HG02759 (cell line): ENCODE measurements around the gene FAM47E.

Experiments
- ATAC-seq: cut with Tn5 transposase; IDR thresholded peaks from one replicate; pipeline ENCODE4 v1.9.1; 2021; ENCODE audit warnings: mild to moderate bottlenecking, moderate library complexity; ENCODE audit not compliant: unreplicated experiment

The FAM47E gene

GRCh38 chr4:76251441-76252270 lies at the start of gene FAM47E:
Gene FAM47E, plus strand, starts transcription at chr4:76251721. Its CDS starts 26 bp downstream, at chr4:76251747.
- no peak for ATAC-seq

DNA sequence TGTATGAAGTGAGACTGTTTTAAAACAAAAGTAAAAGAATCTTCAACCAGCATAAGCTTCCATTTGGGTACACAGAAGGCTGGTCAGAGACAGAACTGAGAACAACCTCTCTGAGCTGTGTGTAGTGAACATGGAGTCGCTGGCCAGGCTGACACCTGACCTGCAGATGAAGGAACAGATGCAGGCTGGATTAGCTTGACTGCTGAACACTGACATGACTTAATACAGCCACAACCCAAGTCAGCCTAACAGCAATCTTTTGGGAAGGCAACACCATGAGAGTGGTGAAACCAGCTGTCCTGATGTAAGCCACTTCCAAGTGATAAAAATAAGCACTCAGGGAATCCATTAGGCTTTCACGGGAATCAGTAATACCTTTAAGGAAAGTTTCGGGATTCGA lies 48.0 kb upstream of the FAM47E start:
- no peak for ATAC-seq

DNA sequence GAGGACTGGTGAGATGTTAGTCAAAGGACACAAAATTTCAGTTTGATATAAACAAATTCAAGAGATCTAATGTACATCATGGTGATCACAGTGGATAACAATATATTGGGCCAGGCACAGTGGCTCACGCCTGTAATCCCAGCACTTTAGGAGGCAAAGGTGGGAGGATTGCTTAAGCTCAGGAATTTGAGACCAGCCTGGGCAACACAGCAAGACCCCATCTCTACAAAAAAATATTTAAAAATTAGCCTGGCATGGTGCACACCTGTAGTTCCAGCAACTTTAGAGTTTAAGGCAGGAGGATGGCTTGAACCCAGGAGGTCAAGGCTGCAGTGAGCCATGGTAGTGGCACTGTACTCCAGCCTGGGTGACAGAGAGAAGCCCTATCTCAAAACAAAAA lies 46.6 kb upstream of the FAM47E start:
- no peak for ATAC-seq

DNA sequence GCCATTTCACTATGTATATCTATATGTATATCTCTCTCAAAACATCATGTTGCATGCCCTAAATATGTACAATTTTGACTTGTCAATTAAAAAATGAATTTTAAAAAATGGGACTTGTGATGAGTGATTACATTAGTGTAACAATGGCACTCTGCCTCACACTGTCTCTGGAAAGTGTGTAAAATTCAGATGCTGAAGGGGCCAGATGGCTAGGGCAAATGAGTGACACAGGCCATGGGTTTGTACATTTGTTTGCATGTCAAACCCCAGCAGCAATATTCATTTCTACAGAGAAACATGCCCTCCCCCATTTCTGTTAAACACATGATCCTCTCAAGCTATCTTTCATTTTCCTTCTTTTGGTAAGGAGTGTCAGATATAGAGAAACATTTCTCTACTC lies 46.0 kb upstream of the FAM47E start:
- ATAC-seq: no peak

GRCh38 chr4:76206222-76206942 lies 45.1 kb upstream of the FAM47E start:
- no peak for ATAC-seq

GRCh38 chr4:76207549-76207948 lies 44.0 kb upstream of the FAM47E start:
- ATAC-seq: no peak

DNA sequence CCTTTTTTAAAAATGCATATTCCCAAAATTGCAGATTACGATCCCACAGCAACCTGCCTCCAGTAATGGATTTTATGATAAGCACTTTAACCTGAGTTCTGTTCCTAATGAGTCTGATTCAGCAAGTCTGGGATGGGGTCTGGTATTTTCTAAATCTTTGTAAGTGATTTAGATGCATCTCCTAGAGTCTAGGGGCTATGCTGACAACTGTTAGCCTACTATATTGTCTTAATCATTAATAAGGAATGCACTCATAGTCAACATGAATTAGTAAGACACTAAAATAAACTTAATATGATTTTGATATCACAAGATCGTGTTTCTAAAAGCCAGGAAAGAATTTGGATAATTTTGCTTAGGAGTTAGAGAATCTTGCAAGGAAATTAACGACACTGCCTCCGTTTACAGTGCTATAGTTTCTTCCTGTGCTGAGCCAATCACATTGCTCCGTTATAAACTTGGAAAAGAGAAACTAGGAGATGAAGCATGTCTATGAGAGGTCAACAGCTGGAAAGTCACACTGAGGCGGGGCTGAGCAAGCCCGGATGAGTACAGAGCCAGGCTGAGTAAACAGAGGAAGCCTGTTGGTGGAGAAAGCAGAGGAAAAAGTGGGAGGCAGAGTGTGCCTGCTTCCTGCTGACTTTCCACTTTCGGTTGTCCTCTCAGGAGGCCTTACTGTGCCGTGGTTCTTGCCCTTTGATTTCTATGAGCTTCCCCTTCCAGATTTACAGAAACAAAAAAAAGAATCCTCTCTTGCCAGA lies 43.3 kb upstream of the FAM47E start:
- ATAC-seq: no peak

GRCh38 chr4:76209881-76210280 lies 41.6 kb upstream of the FAM47E start:
- no peak for ATAC-seq

DNA sequence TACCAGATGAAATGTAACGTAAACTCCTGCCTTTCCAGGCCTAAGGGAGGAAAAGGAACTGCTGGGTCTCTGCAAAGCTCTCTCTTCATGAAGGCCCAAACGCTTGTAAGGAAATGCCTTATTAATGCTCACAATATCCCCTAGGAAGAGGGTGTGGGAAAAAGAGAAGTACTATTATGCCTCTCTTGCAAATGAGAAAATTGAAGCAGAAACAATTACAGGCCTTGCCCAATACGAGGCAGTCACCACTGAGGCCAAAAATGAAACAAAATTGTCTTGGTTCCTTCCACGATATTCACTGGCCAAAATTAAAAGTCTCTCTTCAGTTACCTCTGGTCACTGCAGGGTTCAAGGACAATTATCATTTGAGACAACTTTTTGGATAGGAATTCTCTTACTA lies 41.1 kb upstream of the FAM47E start:
- ATAC-seq: no peak

GRCh38 chr4:76211769-76212708 lies 39.5 kb upstream of the FAM47E start:
- ATAC-seq: no peak

GRCh38 chr4:76212851-76213414 lies 38.6 kb upstream of the FAM47E start:
- ATAC-seq: no peak

- peak; percentile 79 for ATAC-seq
Observed at GRCh38 chr4:76213415-76214176, 37.9 kb upstream of the FAM47E start, which contains the start of gene SCARB2. Gene SCARB2, minus strand, starts transcription at chr4:76213824. Its CDS starts 281 bp downstream, at chr4:76213543.

DNA sequence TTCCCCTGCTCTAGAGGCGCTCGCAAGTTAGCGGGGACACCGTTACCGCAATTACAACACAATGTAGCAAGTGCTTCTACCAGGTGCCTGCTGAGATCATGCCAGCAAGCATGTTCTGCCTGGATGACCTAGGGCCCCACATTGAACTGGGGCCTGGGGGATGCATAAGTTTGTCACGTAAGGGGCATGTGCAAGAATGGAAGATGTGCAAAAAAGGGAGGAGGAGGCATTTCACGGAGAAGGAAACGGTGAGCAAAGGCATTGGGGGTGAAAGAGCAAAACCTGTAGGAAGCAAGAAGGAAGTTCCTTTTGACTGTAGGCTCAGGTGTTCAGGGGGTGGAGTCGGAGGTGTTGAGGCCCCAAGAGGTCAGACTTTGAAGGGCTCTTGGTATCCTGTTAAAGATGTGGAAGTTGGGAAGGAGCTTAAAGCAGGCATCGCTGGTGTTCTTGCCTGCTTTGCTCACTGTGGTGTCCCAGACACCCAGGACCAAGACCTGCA lies 37.3 kb upstream of the FAM47E start:
- ATAC-seq: no peak

DNA sequence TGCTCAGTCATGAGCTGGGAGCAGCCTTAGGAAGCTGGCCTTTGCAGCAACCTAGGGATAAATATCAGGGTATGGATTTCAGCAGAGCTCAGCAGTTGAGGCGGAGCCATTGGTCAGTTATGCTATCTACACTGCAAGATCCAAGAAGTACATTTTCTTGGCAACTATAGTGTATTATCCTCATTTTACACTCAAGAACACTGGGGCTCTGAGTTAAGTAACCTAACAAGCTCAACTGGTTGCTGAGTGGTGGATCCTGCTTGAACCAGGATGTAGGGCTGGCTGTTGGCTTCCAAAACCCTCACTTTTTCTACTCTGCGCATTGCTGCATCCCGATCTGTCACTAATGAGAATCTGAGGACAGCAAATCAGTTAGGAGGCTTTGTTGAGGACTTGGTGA lies 36.4 kb upstream of the FAM47E start:
- ATAC-seq: no peak

DNA sequence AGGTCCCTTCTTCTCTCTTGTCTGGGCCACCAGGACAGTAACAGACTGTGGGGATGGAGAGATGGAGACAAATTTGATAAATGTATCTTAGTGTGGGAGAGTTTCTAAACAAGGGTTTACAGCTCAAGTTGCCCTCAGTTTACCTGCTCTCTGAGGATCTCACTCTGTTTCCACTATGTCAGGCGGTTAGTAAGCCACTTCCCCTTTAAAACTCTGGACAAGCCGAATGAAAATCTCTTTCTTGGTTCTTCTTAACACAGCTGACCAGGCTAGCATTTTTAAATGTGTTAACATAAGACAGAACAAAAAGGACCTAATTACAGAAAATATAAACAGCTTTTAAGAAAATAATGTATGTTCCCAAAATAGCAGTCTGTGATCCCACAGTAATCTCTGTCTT lies 35.0 kb upstream of the FAM47E start:
- ATAC-seq: no peak

DNA sequence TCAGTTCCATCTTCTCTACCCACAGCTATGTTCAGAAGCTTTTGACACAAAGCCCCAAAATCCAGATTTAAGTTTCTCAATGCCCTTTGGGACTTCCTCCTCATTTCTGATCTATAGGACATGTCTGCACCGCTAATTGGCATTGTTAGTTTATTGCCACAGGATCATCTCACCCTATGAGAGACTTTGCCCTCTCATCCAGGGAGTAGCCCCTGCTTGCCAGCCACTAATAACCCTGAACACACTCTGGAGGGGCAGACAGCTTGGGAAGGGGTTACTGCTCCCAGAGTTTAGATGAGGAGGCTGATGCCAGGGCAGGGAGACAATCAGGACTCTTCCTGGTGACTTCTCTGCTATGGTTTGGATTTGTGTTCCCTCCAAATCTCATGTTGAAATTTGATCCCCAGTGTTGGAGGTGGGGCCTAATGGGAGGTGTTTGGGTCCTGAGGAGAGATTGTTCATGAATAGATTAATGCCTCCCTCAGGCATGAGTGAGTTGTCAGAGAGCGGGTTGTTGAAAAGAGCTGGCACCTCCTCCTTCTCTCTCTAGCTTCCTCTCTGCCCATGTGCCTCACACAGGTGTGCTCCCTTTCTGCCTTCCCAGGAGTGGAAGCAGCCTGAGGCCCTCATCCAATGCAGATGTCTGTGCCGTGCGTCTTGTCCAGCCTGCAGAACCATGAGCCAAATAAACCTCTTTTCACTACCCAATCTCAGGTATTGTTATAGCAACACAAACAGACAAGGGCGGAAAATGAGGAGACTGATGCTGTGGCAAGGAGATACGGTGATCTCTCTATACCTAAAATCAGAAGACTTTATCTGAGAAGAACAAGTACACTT lies 34.3 kb upstream of the FAM47E start:
- ATAC-seq: no peak

GRCh38 chr4:76219299-76220055 lies 32.0 kb upstream of the FAM47E start:
- no peak for ATAC-seq
